CD4-positive, alpha-beta T cell treated with Interleukin-15 for 4 hours (primary cell): ENCODE results near the gene SLC24A4.

Source experiments
- DNase-seq: peaks from one replicate; pipeline ENCODE4 v3.0.0-alpha.2; 2020; ENCODE audit warnings: low spot score

Gene SLC24A4

DNA sequence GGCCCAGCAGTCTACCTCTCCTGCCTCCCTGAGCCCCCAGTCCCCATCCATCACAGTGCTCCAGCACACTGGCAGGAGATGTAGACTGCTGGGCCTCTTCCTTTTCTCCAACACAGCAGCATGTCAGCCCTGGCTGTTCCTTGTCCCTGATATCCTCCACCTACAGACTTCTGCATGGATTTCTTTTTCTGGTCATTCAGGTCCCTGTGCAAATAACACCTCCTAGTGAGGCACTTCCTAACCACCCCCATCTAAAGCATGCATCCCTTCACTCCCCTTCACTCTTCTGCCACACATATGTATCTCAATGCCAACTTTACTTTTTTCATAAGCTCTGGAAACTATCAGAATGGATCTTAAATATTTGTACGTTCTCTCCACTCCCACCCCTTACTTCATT, 81.5 kb downstream of the SLC24A4 start:
- no peak for DNase-seq

DNA sequence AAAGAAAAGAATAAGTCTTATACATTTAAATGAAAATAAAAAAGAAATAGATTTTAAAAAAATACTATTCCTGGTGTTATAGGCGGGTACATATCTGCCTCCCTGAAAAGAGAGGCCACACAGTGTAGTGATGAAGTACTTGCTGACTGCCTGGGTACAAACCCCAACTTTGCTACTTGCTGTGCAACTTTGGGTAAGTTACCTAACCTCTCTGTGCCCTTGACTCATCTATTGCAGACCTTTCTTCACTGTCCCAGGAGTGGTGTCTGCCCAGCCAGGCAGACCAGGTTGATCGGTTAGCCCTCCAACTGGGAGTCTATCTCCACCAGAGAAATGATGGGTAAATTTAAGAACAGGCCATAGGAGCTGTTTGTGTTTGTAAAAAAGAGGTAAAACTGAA, 82.0 kb downstream of the SLC24A4 start:
- DNase-seq: no peak

DNA sequence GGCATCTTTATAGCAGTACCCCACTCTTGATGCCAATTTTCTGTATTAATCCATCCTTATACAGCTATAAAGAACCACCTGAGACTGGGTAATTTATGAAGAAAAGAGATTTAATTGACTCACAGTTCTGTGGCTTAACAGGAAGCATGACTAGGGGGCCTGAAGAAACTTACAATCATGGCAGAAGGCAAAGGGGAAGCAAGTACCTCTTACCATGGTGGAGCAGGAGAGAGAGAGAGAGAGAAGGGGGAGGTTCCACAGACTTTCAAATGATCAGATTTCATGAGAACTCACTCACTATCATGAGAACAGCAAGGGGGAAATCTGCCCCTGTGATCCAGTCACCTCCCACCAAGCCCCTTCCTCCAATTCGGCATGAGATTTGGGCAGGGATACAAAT, 84.4 kb downstream of the SLC24A4 start:
- no peak for DNase-seq

GRCh38 chr14:92409043-92409442, 86.1 kb downstream of the SLC24A4 start:
- no peak for DNase-seq

GRCh38 chr14:92411135-92411534, 88.2 kb downstream of the SLC24A4 start:
- no peak for DNase-seq

DNA sequence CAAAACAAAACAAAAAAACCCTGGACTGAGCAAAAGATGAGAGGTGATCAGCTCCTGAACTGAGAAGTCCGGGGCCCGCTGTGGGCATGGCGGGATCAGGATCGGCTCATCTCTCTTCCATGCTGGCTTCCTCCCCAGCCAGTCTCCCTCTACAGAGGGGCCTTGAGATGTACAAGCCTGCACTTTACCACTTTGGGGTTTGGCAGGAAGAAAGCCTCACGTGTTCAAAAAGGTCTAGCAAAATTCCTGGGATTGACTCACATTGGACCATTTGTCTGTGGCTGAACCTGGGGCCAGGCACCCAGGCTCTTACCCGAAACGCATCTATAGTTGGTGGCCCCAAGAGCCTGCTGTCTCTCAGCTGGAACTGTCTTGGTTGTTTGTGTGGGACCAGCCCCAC, 89.0 kb downstream of the SLC24A4 start:
- DNase-seq: no peak

DNA sequence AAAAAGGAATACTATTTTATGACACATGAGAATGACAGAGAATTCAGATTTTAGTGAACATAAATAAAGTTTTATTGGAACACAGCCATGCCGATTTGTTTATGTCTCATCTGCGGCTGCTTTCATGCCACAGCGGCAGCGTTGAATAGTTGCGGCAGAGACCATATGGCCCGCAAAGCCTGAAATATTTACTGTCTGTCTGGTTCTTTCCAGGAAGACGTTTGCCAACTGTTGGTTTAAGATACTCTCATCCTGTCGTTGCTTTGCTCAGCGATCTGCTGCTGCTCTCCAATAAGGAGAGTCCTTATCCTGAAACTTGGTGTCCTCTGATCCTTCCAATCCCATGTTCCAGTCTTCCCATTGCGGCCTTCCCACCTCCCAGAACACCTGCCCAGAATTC, 89.9 kb downstream of the SLC24A4 start:
- DNase-seq: no peak

DNA sequence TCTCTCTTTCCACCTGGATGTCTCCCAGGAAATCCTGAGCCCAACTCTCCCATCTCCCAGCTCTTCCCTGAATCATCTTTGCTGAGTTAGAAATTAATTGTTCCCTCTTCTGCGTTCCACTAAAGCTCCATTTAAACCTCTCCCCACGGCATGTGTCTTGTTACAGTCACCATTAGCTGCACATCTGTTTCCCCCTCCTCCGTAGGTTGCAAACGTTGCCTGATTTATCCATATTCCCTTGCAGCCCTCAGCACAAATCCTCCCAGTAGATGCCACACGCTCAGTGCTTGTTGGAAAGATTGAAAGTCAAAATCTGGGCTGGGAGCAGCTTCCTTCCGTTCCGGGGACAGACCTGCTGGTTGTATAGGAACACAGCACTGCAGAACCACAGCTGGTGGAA, 90.4 kb downstream of the SLC24A4 start:
- no peak for DNase-seq

GRCh38 chr14:92414690-92415445, 91.9 kb downstream of the SLC24A4 start:
- DNase-seq: no peak

DNA sequence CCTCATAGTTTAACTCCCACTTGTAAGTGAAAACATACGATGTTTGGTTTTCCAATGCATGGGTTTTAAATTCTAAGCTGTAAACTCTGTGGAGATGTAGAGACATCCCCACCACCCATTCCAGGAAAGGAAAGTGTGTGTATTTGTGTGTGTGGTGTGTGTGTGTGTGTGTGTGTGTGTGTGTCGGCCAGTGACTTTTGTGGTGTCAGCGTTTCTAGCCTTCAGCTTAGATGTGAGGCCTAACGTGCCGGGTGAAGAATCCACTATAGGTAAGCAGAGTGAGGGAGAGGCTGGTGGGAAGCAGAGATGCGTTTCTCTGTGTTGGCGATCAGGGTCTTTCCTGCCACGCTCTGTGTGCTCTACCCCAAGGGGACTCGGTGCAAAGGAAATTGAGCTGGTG, 93.0 kb downstream of the SLC24A4 start:
- no peak for DNase-seq

DNA sequence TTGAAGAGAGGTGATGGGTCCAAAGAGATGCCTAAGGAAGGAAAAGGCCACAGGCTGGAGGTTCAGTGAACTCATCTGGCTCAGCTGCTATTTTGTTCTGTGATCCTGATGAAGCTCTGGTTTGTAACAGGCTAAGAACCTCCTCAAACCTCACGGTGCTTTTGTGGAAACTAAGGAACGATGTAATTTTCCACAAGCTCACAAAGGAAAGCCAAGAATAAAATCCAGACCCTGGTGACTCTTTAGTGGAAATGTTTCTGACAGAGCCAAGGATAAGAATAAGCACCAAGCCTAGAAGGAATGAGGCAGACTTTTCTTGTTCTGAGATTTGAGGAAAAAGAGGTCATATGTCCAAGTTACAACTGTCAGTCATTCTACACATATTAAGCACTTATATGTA, 93.6 kb downstream of the SLC24A4 start:
- no peak for DNase-seq

DNA sequence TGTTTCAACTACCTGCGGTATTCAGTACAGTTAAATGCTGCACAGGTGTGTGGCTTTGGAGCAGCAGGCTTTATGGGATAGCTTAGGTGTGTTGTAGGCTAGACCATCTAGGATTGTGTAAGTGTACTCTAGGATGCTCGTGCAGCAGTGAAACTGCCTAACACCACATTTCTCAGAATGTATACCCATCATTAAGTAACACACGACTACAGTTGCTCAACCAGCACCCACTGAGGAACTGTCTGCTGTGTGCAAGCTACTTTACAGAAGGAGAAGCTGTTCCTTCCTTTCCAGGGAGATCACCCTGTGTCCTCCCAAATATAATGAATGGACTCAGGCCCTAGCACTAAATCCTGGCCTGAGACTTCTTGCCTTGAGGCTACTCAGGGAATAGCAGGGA, 94.8 kb downstream of the SLC24A4 start:
- DNase-seq: no peak

- DNase-seq: no peak
These were observed 98.8 kb downstream of the SLC24A4 start for GRCh38 chr14:92421751-92422150.

DNA sequence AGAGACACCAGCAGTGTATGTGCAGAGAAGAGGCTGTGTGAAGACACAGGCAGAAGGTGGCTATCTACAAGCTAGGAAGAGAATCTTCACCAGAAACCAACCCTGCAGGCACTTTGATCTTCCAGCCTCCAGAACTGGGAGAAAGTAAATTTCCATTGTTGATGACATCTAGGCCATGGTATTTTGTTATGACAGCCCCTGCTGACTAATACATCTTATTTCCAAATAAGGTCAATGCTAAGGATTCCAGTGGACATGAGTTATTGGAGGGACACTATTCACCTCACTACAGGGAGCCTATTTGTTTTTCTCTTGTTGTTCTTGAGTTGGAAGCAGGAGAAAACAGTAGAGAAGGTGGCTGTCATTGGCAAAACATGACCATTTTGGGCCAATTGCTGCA, 102.1 kb downstream of the SLC24A4 start:
- no peak for DNase-seq

DNA sequence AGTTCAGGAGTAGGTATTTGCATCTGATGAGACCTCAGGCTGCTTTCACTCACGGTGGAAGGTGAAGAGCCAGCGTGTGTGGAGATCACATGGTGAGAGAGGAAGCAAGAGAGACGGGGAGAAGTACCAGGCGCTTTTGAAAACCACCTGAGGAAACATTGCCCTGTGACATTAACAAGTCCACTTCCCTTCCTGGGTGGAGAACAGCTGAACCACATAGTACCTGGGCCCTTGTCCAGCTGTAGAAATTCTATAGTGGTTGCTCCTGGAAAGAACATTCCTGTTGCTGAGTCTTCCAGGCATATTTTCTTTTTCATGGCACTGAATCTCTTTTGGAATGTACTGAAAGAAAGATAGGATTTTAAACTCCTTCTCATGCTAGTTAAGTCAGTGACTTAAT, 103.3 kb downstream of the SLC24A4 start:
- DNase-seq: no peak

DNA sequence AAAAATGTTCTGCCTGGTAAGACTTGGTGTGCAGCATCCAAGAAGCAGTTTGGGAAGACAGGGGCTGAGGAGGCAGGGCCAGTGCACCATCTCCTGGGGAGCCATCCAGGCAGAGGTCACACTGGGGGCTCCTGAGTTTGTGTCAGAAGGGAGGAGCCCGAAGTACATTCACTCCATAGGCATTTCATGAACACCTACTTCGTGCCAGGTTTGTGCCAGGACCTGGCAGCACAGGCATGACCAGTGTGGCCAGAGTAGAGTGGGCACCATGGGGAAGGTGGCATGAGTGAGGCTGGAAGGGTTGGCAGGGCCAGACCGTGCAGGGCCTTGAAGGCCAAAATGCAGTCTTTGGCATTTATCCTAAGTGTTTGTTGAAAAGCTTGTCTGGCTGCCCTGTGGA, 104.1 kb downstream of the SLC24A4 start:
- DNase-seq: no peak

- DNase-seq: no peak
These were observed 107.7 kb downstream of the SLC24A4 start for GRCh38 chr14:92430686-92431085.

- no peak for DNase-seq
These were observed 108.3 kb downstream of the SLC24A4 start for GRCh38 chr14:92431199-92431725.

- DNase-seq: no peak
These were observed 110.4 kb downstream of the SLC24A4 start for GRCh38 chr14:92433407-92433806.

GRCh38 chr14:92435154-92435553, 112.2 kb downstream of the SLC24A4 start:
- no peak for DNase-seq

- no peak for DNase-seq
These were observed 113.3 kb downstream of the SLC24A4 start for GRCh38 chr14:92436115-92436776.

- no peak for DNase-seq
These were observed 114.3 kb downstream of the SLC24A4 start for GRCh38 chr14:92437309-92437708.

DNA sequence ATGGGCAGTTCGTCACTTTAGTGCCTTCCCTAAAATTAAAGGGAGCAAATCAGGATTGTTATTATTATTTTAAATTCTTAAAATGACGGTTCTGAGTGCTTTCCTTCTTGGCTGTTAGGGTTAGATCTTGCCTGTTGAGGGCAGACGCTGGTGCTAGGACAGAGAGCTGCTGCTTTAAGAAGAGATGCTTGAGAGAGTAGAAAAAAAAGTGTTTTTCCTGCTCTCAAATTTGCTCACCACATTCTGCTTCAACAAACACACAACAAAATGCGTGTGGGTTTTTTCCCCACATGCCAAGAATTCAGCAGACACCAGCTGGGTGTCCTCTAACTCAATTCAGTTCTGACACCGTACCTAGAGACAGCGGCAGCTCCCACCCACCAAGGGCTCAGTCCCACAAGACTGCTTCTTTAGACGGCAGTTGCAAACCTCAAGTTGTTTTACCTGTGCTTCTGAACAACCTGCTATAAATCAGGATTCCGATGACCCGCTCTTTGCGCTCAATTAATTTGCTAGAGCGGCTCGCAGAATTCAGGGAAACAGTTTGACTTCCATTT, 114.8 kb downstream of the SLC24A4 start:
- DNase-seq: no peak
